Stomach (tissue), 4 donors: ENCODE data around the gene AP5S1.

Source experiments
- CTCF ChIP-seq, 7 experiments: fragments of 450-650 bp in 4 of 7; fragments of 200-600 bp in 3 of 7; sonication (generic) in 3 of 7; IDR thresholded peaks; one replicate each; pipeline ENCODE4 v1.5.1; 2016 to 2019; ENCODE audit warnings: antibody characterized with exemption in 7 of 7, control low read depth in 2 of 7, mild to moderate bottlenecking in 1 of 7
- EP300 ChIP-seq: sonication (generic); formaldehyde crosslinking; IDR thresholded peaks from one replicate; pipeline ENCODE4 v1.6.1; 2017; ENCODE audit warnings: antibody characterized with exemption
- POLR2A ChIP-seq, 4 donors: fragments of 450-650 bp; IDR thresholded peaks; one replicate each; pipeline ENCODE4 v1.6.1; 2016; ENCODE audit warnings: antibody characterized with exemption in 4 of 4, control low read depth in 2 of 4, mild to moderate bottlenecking in 1 of 4, moderate library complexity in 1 of 4
- POLR2AphosphoS5 ChIP-seq, 3 donors: sonication (generic); formaldehyde crosslinking; IDR thresholded peaks; one replicate each; pipeline ENCODE4 v1.6.1; 2016; ENCODE audit warnings: antibody characterized with exemption in 3 of 3

DNA sequence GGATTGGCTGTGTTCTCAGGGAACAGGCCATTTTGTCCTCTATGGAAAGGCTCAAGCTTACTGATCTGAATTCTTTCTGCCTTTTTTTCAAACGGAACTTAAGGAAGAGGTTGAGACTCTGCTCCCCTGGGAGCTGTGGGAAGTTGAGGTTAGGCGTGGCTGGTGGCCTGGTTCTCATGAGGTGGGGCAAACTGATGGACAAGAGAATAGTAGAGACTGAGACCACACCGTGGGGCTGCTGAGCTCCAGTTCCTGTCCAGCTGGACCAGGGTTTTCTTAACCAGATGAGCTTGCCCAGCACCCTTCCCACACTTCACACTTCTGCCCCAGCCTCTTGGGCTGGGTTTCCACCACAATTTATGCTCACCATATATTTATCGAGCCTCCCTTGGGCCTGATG lies 6.1 kb downstream of the AP5S1 start:
- no peak for TF ChIP-seq CTCF (IDR thresholded peaks at IDR 0.05)
- TF ChIP-seq POLR2A (IDR thresholded peaks at IDR 0.05) = no peak
- no peak for TF ChIP-seq EP300
- TF ChIP-seq POLR2AphosphoS5 (IDR thresholded peaks at IDR 0.05) = no peak
